Stomach (tissue), 4 donors: ENCODE data around the gene ERH.

ENCODE experiments used
- CTCF ChIP-seq, 7 experiments: fragments of 450-650 bp in 4 of 7; fragments of 200-600 bp in 3 of 7; sonication (generic) in 3 of 7; IDR thresholded peaks; one replicate each; pipeline ENCODE4 v1.5.1; 2016 to 2019; ENCODE audit warnings: antibody characterized with exemption in 7 of 7, control low read depth in 2 of 7, mild to moderate bottlenecking in 1 of 7
- POLR2AphosphoS5 ChIP-seq, 3 donors: sonication (generic); formaldehyde crosslinking; IDR thresholded peaks; one replicate each; pipeline ENCODE4 v1.6.1; 2016; ENCODE audit warnings: antibody characterized with exemption in 3 of 3

GRCh38 chr14:69439521-69440270, 41.6 kb upstream of the ERH start:
- no peak for TF ChIP-seq CTCF (IDR thresholded peaks at IDR 0.05)
- no peak for TF ChIP-seq POLR2AphosphoS5 (IDR thresholded peaks at IDR 0.05)
